ENCODE results near the gene FRG2.
"Not testable (repeated sequence)": the region's sequence is repeated elsewhere in the genome, so short reads cannot be mapped to it uniquely, and the experiment has no call there.

The FRG2 gene

DNA sequence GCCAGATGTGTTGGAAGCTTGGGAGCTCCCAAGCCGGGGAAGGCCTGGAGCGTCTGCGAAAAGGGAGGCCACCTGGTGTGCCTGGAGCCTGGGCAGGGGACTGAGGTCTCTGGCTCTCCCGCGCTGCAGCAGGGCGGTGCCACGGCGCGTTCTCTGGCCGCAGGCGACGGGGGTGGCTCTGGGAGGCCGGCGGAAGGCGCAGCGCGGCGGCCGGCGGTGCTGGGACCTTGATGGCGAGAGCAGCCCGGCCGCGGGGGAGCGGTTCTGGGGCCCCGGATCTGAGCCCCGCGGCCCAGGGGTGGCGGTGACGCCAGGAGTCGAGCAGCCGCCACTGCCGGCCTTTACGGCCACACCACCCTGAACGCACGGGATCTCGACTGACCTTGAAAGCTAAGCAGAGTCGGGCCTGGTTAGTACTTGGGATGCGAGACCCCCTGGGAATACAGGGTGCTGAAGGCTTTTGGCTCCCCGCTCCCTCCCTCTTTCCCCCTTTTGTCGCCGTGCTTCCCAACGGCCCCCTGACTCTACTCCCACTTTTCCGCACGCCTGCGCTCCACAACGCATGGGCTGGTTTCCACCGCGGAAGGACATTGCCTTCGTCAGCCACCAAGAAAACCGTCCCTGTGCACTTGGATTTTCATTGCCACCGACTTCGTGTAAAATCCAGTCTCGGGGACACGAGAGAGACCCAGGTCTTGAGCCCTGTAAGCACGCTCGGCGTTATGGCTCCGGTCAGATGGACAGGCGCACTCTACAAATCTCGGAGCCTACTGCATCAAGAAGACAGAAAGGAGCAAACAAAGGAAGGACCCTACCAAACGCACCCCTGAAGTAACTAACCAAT lies 9.5 kb downstream of the FRG2 start:
- in situ Hi-C loops (cut with HindIII; ENCODE audit: low pct_ligation_motif_present, low pct_unique_long_range_greater_than_20kb, low sequenced_read_pairs), result no loop called here

DNA sequence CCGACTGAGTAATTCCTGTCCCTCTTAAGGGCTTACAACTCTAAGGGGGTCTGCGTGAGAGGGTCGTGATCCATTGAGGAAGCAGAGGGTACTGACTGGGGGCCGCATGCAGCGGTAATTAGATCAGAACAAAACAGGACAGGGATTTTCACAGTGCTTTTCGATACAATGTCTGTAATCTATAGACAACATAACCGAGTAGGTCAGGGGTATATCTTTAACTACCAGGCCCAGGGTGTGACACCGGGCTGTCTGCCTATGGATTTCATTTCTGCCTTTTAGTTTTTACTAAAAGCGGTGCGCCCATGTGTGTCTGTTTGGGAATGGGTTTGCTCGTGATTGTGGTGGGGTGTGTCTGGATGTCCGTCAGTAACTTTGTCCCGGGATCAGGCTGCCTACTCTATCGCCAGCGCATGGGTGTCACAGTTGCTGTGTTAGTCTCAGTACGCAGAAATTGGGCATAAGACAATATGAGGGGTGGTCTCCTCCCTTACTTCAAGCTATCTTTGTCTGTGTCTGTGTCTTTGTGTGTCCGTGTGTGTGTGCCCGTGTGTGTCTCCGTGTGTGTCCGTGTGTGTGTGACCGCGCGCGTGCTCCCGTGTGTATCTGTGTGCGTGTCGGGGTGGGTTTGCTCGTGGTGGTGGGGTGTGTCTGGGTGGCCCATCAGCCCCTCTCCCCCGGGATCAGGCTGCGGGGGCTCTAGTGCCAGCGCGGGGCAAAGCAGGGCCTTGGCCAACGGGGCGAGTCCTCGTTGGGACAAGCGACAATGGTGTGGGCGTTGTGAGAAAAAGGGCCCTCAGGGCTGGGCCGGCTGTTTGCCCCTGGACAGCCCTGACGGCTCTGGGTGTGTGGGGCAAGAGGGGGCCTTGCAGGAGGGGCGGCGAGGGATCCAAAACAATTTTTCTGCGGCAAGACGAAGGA lies 10.4 kb downstream of the FRG2 start:
- in situ Hi-C loops (cut with HindIII; ENCODE audit: low pct_ligation_motif_present, low pct_unique_long_range_greater_than_20kb, low sequenced_read_pairs), result no loop called here
- DNase-seq, result no peak

More for the DNA sequence above, 9.5 kb downstream of the FRG2 start:
- DNase-seq, result no peak

DNA sequence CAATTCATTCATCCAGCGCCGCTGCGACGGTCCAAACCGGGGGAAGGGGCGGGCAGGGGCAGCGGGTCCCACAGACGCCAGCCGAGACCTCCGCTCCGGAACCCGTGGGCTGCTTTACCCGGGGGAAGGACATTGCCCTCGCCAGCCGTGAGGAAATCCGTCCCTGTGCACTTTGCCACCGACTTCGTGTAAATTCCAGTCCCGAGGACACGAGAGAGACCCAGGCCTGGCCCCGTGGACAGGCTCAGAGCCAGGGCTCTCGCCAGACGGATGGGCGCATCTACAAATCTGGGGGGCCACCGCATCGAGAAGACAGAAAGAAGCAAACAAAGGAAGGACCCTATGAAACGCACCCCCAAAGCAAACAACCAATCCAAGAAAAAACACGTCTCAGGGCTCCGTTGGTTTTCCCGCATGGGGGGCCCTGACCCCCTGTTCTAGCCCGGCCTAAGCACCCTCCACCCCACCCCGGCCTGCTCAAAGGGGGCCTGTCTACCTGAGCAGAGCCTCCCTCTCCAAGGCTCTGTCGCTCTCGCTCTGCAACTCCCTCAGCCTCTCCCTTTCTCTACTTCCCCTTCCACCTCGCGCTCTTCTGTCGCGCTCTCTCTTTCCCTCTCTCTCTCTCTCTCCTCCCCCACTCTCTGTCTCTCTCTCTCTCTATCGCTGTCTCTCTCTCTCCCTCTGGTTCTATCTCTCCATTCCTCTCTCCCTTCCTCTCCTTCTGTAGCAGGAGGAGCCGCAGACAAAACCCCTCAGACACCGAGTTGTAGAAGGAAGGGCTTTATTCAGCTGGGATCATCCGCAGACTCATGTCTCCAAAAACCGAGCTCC lies 11.3 kb downstream of the FRG2 start:
- in situ Hi-C loops (cut with HindIII; ENCODE audit: low pct_ligation_motif_present, low pct_unique_long_range_greater_than_20kb, low sequenced_read_pairs), result no loop called here

DNA sequence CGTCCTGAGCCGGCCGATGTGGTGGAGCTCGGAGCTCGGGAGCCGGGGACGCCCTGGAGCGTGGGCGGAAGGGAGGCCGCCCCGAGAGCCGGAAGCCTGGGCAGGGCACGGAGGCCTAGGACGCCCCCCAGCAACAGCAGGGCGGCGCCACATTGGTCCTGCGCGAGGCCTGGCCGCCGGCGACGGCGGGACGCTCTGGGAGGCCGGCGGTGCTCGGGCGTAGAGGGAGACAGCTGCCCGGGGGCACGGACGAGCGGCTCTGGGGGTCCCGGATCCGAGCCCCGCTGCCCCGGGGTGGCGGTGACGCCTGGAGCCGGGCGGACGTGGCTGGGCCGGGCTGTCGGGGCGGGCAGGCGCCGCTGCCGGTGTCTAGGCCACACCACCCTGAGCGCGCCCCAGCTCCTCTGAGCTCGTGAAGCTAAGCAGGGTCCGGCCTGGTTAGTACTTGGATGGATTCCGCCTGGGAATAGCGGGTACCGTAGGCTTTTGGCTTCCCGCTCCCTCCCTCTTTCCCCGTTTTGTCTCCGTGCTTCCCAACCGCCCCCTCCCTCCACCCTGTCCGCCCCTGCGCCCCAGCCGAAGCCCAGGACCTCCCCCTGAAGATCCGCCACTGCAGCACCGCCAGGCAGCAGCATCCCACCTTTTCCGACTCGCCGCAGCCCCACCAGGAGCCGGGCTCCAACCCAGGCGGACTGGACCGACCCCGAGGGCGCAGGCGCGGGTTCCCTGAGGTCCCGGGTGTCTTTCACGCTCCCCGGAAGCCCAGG lies 12.1 kb downstream of the FRG2 start:
- no peak for DNase-seq
- in situ Hi-C loops (cut with HindIII; ENCODE audit: low pct_ligation_motif_present, low pct_unique_long_range_greater_than_20kb, low sequenced_read_pairs), result no loop called here

More for the DNA sequence above, 11.3 kb downstream of the FRG2 start:
- no peak for DNase-seq

DNA sequence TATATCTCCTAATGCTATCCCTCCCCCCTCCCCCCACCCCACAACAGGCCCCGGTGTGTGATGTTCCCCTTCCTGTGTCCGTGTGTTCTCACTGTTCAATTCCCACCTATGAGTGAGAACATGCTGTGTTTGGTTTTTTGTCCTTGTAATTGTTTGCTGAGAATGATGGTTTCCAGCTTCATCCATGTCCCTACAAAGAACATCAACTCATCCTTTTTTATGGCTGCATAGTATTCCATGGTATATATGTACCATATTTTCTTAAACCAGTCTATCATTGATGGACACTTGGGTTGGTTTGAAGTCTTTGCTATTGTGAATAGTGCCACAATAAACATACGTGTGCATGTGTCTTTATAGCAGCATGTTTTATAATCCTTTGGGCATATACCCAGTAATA lies 37.1 kb downstream of the FRG2 start:
- DNase-seq, result not testable (repeated sequence)

DNA sequence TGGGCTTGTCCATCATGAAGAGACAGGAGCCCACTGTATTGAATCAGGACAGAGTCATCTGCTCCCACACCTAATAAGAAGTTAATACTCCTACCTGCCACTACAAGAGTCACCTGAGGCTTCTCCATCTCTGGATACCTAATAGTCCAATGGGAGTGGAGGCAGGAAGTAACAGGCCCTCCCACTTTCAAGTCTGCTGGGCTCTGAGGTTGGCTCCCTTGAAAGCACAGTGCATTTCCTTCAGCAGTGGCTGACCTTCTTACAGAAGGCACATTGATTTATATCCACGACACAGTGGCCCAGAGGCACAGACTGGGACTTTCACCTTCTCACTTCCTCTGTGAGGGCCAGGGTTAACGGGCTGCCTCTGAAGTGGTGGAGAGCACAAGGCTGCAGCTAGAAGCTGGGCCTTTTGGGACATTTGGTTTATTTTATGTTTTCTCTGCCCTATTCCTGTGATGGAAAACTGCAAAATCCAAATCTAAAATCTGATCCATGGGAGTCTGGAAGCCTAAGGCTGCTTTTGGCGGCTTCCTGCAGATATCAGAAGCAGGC lies 38.1 kb downstream of the FRG2 start:
- in situ Hi-C loops (cut with HindIII; ENCODE audit: low pct_ligation_motif_present, low pct_unique_long_range_greater_than_20kb, low sequenced_read_pairs), result no loop called here
- DNase-seq, result no peak

More for the DNA sequence above, 37.1 kb downstream of the FRG2 start:
- in situ Hi-C loops (cut with HindIII; ENCODE audit: low pct_ligation_motif_present, low pct_unique_long_range_greater_than_20kb, low sequenced_read_pairs), result not testable (repeated sequence)

DNA sequence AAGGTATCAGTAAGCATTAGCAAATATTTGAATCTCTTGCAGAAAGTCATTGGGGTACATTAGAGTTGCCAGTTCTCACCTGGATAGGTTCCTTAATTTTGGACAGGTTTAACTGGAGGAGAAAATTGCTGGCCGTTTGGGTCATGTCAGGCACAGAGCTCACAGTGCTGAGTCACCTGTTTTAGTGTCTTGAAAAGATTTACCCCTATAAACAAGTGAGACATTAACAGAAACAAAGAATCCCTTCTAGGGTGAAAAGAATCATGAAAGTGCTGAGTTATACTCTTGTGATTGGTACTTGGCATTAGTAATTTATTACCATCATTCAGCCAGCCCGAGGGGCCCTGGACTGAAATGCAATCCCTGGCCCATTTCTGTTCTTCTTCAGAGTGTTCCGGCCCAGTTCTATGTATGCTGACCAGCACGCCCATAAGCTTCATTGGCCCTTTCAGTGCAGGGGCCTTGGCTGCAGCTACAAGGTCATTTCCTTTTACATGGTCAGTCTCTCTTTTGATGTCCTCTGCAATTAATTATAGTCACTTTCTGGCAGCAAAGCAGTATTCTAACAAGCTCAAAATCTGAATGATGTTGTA lies 41.3 kb downstream of the FRG2 start:
- DNase-seq; in situ Hi-C loops (cut with HindIII; ENCODE audit: low pct_ligation_motif_present, low pct_unique_long_range_greater_than_20kb, low sequenced_read_pairs): not testable (repeated sequence)

DNA sequence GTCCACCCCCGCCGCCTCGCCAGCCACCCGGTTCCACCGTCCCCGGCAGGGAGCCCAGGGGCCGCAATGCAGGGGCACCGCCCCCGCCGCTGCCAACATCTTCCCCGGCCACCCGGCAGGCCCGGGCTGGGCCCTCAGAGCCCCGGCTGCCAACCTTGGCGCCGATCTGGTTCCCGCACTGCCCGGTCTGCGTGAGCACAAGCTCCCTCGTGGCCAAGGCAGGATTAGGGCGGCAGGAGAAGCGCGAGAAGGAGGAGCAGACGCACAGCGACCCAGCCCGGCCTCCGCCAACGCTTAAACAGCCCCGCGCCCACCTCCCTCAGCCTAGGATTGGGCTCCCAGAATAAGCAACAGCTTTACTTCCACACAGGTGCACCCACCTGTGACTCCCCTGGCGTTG lies 42.4 kb downstream of the FRG2 start:
- in situ Hi-C loops (cut with HindIII; ENCODE audit: low pct_ligation_motif_present, low pct_unique_long_range_greater_than_20kb, low sequenced_read_pairs); DNase-seq: not testable (repeated sequence)

DNA sequence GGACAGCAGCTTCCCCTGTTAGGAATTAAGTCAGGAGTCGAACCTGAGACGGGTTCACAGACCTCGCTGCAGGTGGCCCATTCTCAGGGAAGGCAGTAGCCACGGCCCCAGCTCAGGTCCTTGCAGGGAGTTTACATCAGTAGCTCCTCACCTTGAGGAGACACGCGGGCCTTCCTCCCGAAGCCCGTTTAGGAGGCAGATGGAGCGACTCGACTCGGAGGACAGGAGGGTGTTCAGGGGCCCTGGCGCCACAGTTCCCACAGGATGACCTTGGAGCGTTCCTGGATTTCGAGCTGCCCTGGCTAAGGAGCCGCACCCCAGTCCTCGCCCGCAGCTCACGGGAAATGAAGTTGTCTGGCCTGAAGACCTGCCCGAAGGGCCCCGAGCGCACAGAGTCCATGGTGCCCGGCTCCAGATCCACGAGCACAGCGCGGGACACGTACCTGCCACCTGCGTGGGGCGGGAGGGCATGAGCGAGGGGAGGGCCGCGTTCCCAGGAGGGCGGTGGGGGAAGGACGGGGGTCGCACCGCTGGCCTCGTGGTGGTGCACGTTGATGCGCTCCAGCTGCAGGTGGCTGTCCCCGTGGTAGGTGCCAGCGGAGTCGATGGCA lies 43.0 kb downstream of the FRG2 start:
- in situ Hi-C loops (cut with HindIII; ENCODE audit: low pct_ligation_motif_present, low pct_unique_long_range_greater_than_20kb, low sequenced_read_pairs), result not testable (repeated sequence)

DNA sequence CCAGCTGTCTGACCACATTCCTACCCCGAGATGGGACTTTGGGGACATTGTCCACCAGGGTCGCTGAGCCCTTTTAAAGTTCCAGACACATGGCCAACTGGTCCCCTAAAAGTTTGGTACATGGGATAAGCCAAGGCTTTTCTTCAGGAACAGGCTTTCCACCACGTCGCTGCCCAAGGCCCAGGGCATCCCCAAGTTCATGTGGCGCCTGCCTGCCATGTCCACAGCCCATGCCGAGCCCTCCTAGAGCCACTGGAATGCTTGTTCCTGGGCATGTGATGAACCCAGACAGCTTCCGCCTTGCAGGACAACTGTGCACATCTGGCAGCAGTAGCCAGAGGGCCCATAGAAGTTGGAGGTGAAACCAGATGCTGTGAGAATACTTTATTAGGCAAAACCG lies 45.1 kb downstream of the FRG2 start:
- DNase-seq, result no peak
- in situ Hi-C loops (cut with HindIII; ENCODE audit: low pct_ligation_motif_present, low pct_unique_long_range_greater_than_20kb, low sequenced_read_pairs), result no loop called here

More for the DNA sequence above, 43.0 kb downstream of the FRG2 start:
- DNase-seq, result not testable (repeated sequence)

DNA sequence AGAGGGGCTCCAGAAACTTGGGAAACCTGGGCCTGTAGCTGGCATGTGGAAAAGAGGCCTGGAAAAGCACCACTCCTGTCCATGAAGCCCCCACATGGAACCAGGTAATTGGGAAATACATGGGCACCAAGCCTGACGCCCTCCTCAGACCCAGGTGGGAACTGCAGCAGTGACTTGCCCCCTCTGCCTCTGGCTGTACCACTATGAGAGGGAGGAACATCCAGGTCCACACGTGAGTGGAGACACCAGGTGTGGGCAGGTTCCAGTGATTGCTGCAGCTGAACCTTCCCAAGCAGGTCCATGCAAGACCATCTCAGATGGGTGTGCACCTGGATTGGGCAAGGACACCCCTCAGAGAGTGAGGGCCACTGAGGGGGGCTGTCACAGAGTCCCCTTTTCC lies 46.8 kb downstream of the FRG2 start:
- in situ Hi-C loops (cut with HindIII; ENCODE audit: low pct_ligation_motif_present, low pct_unique_long_range_greater_than_20kb, low sequenced_read_pairs); DNase-seq: not testable (repeated sequence)

DNA sequence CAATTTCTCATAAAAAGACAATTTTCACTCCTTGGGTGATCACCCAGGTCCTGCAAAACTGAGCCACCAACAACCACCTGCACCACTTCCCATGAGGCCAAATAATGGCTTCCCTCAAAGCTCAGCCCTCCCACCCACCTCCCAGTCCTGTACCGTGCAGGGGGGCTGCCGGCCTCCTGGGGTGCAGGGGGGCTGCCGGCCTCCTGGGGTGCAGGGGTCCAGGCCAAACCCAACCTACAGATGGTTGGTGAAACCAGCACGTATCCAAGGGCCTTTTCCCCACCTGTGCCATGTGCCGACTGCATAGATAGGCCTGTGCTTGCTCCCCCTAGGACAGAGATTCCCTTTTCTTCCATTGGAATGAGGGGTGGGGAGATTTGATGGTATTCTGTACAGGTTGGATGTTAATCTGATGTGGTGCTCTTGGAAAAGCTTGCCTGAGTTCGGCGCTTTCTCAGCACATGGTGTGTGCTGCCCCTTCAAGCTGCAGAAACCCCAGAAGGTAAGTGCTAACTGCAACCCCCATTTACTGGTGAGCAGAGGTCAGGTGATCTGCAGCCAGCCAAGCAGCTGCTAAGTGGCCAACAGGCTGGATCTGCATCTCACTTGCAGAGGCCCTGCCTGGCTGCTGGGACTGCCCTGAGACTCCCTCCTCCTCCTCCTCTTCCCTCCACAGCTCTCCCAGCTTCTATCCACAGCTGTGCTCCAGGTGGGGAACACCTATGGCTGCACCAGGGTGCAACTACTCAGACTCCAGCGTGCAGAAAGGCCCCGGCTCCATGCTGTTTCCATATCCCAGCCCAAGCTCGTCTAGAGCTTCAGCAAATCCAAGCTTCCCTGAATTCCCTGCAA lies 47.6 kb downstream of the FRG2 start:
- DNase-seq, result no peak
- in situ Hi-C loops (cut with HindIII; ENCODE audit: low pct_ligation_motif_present, low pct_unique_long_range_greater_than_20kb, low sequenced_read_pairs), result no loop called here
